GM13976 (cell line): ENCODE measurements around the gene APBB1IP.
A peak's percentile ranks its signal among the peaks of the same experiment; 100 is the strongest.

Experiments used
- DNase-seq: peaks from one replicate; pipeline ENCODE4 v3.0.0; 2012; ENCODE audit warnings: low spot score
- in situ Hi-C: fragments of 300-500 bp; cut with MboI; formaldehyde crosslinking; loops from one replicate; pipeline ENCODE4 v1.12.0; 2022; ENCODE audit warnings: low sequenced_read_pairs, mixed read lengths, inconsistent platforms; ENCODE audit not compliant: unreplicated experiment
- TF ChIP-seq, protein P1 (sequence below): IDR thresholded peaks from 2 replicates; pipeline ENCODE4 v1.5.1; 2012; ENCODE audit warnings: borderline replicate concordance, mild to moderate bottlenecking; ENCODE audit not compliant: insufficient read depth; ENCODE audit errors: extremely low read depth, missing control alignments, control extremely low read depth

Gene APBB1IP

GRCh38 chr10:26441491-26442214, 3.5 kb downstream of the APBB1IP start:
- TF ChIP-seq, protein P1, sequence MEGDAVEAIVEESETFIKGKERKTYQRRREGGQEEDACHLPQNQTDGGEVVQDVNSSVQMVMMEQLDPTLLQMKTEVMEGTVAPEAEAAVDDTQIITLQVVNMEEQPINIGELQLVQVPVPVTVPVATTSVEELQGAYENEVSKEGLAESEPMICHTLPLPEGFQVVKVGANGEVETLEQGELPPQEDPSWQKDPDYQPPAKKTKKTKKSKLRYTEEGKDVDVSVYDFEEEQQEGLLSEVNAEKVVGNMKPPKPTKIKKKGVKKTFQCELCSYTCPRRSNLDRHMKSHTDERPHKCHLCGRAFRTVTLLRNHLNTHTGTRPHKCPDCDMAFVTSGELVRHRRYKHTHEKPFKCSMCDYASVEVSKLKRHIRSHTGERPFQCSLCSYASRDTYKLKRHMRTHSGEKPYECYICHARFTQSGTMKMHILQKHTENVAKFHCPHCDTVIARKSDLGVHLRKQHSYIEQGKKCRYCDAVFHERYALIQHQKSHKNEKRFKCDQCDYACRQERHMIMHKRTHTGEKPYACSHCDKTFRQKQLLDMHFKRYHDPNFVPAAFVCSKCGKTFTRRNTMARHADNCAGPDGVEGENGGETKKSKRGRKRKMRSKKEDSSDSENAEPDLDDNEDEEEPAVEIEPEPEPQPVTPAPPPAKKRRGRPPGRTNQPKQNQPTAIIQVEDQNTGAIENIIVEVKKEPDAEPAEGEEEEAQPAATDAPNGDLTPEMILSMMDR = no peak
- in situ Hi-C loops = no loop called here
- DNase-seq = no peak

GRCh38 chr10:26445411-26446031, 7.4 kb downstream of the APBB1IP start:
- in situ Hi-C loops = no loop called here
- TF ChIP-seq, protein P1 = no peak
- DNase-seq = no peak

GRCh38 chr10:26446258-26446657, 8.1 kb downstream of the APBB1IP start:
- TF ChIP-seq, protein P1 = no peak
- DNase-seq = no peak
- in situ Hi-C loops = no loop called here

GRCh38 chr10:26448292-26448691, 10.2 kb downstream of the APBB1IP start:
- no peak for DNase-seq
- in situ Hi-C loops = no loop called here
- TF ChIP-seq, protein P1 = no peak

DNA sequence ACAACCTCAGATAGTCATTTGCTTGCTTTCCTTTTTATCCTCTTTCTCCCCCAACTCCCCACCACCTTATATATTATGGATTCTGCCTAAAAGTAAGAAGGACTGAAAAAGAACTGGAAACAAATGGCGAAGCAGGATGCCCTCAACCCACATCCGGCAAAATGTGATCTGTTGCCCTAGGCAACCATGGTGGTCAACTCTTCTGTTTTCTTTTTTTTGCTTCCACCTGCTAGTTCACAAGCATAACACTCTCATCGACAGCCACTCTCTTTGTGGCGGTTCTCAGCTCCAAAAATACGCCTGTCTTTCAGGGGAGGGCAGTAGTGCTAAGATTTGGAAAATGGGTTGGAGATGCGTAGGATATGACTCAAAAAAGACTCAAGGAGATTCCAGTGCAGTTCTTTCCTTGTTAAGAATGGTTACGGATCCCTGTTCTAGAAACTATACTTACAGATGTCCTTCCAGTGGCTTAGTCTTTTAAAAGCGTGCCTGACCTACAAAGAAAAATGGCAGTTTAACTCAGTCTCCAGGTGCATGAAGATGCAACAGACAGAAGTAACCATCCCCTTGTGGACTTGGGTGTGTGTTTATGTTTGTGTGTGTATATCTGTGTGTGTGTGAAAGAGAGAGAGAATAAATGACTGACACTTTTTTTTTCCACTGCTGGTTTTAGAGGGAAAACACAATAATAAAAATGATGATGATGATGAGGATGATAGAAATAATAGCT, 10.7 kb downstream of the APBB1IP start:
- in situ Hi-C loops = no loop called here
- TF ChIP-seq, protein P1 = no peak
- DNase-seq = peak; percentile 46

- in situ Hi-C loops = no loop called here
- DNase-seq = no peak
- TF ChIP-seq, protein P1 = no peak
These were observed 11.6 kb downstream of the APBB1IP start for GRCh38 chr10:26449726-26450125.
